ENCODE measurements around the gene EPB41L4A. TPM values are rescaled to one million over a fixed set of nuclear protein-coding genes. Genes with fewer than 3 reads are reported as not detected.
A peak's percentile ranks its signal among the peaks of the same experiment; 100 is the strongest.

EPB41L4A gene
- polyA plus RNA-seq, 1 donor from 2014 or later: 7.4 TPM

DNA sequence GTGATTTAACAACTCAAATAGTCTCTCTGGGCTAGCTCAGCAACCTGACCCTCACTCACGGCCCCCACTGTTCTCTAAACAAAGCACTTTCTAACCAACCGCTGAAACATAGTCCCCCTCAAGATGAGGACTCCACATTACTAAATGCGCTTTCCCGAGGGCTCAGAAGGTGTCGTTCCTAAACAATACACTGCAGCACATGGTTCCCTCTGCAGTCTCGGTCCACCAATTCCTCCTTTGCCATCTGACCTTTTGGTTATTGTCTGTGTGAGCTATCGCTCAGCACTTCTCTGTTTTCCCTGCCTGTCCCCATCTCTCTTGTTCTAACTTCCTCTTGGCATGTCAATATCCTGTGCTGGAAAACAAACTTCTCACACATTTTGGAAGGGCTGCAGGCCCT lies 7.2 kb downstream of the EPB41L4A start:
- no peak overlapping the region for H3K4me2 ChIP-seq (ENCODE audit: low read length)
- H3K36me3 ChIP-seq (ENCODE audit: insufficient read depth, low read length): no peaks in the 10 kb centered on the region
- H3K9me2 ChIP-seq (ENCODE audit: insufficient read depth, low read length): no peaks in the 10 kb centered on the region
- no peak overlapping the region for H3K4me3 ChIP-seq (ENCODE audit: low read length)
- H4K20me1 ChIP-seq (ENCODE audit: insufficient read depth): no peaks in the 10 kb centered on the region
- TF ChIP-seq, protein P1, sequence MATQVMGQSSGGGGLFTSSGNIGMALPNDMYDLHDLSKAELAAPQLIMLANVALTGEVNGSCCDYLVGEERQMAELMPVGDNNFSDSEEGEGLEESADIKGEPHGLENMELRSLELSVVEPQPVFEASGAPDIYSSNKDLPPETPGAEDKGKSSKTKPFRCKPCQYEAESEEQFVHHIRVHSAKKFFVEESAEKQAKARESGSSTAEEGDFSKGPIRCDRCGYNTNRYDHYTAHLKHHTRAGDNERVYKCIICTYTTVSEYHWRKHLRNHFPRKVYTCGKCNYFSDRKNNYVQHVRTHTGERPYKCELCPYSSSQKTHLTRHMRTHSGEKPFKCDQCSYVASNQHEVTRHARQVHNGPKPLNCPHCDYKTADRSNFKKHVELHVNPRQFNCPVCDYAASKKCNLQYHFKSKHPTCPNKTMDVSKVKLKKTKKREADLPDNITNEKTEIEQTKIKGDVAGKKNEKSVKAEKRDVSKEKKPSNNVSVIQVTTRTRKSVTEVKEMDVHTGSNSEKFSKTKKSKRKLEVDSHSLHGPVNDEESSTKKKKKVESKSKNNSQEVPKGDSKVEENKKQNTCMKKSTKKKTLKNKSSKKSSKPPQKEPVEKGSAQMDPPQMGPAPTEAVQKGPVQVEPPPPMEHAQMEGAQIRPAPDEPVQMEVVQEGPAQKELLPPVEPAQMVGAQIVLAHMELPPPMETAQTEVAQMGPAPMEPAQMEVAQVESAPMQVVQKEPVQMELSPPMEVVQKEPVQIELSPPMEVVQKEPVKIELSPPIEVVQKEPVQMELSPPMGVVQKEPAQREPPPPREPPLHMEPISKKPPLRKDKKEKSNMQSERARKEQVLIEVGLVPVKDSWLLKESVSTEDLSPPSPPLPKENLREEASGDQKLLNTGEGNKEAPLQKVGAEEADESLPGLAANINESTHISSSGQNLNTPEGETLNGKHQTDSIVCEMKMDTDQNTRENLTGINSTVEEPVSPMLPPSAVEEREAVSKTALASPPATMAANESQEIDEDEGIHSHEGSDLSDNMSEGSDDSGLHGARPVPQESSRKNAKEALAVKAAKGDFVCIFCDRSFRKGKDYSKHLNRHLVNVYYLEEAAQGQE (IDR thresholded peaks at IDR 0.05; ENCODE audit: borderline replicate concordance): no peak
- no peak for TF ChIP-seq TAF1 (IDR thresholded peaks at IDR 0.05; ENCODE audit: low read depth)
- TF ChIP-seq MXI1 (conservative IDR thresholded peaks at IDR 0.05; ENCODE audit: poor library complexity, severe bottlenecking): no peak
- no peak for TF ChIP-seq POLR2AphosphoS5 (IDR thresholded peaks at IDR 0.05)
- TF ChIP-seq EZH2 (IDR thresholded peaks at IDR 0.05; ENCODE audit: borderline replicate concordance, insufficient read depth, low read length, poor library complexity, severe bottlenecking): no peak
- no peak for TF ChIP-seq EP300 (conservative IDR thresholded peaks at IDR 0.05; ENCODE audit: poor library complexity, severe bottlenecking)
- TF ChIP-seq RAD21 (conservative IDR thresholded peaks at IDR 0.05): no peak
- no peak for TF ChIP-seq SMC3 (conservative IDR thresholded peaks at IDR 0.05; ENCODE audit: poor library complexity)
- TF ChIP-seq, protein P2, sequence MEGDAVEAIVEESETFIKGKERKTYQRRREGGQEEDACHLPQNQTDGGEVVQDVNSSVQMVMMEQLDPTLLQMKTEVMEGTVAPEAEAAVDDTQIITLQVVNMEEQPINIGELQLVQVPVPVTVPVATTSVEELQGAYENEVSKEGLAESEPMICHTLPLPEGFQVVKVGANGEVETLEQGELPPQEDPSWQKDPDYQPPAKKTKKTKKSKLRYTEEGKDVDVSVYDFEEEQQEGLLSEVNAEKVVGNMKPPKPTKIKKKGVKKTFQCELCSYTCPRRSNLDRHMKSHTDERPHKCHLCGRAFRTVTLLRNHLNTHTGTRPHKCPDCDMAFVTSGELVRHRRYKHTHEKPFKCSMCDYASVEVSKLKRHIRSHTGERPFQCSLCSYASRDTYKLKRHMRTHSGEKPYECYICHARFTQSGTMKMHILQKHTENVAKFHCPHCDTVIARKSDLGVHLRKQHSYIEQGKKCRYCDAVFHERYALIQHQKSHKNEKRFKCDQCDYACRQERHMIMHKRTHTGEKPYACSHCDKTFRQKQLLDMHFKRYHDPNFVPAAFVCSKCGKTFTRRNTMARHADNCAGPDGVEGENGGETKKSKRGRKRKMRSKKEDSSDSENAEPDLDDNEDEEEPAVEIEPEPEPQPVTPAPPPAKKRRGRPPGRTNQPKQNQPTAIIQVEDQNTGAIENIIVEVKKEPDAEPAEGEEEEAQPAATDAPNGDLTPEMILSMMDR (IDR thresholded peaks at IDR 0.05; ENCODE audit: poor library complexity, severe bottlenecking): no peak
- H3F3A ChIP-seq (ENCODE audit: insufficient read depth, low read length, poor library complexity, severe bottlenecking): no peaks in the 10 kb centered on the region
- no peaks in the 10 kb centered on the region for H3K27me3 ChIP-seq (ENCODE audit: insufficient read depth, low read depth, low read length)
- H3K9me3 ChIP-seq (ENCODE audit: low read length): no peaks in the 10 kb centered on the region
- no peak overlapping the region for H2AFZ ChIP-seq (ENCODE audit: low read depth, low read length)
- no peak overlapping the region for H3K27ac ChIP-seq (ENCODE audit: low read length)
- peaks cover 8% of the 10 kb centered on the region for H3K79me2 ChIP-seq (replicated peaks; ENCODE audit: insufficient read depth, low read length)
- no peak overlapping the region for H3K9ac ChIP-seq (ENCODE audit: low read length)

DNA sequence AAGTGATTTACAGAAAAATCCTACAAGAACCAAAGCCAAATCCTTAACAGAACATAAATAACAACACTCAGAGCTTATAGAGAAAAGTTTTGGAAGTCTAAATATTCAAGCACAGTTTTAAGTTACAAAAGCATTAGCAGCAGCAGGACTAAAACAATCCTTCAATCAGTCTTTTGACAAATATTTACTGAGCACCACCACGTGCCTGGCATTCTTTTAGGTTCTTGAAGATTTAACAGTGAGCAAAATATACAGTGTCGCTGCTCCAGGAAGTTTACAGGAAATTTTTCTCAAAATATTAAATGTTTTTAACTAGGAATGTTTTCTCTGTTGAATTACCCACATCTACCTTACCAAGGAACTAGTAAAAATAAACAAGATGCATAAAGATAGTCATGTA lies 11.4 kb downstream of the EPB41L4A start:
- Histone ChIP-seq H2AFZ (ENCODE audit: low read depth, low read length) (no peak overlapping the region), H3K9me3 (ENCODE audit: low read length) (no peaks in the 10 kb centered on the region), H3K4me3 (ENCODE audit: low read length) (no peak overlapping the region), H3K79me2 (replicated peaks; ENCODE audit: insufficient read depth, low read length) (no peaks in the 10 kb centered on the region), H3F3A (ENCODE audit: insufficient read depth, low read length, poor library complexity, severe bottlenecking) (no peaks in the 10 kb centered on the region), H3K27ac (ENCODE audit: low read length) (peak overlapping the region; percentile 18), H3K9ac (ENCODE audit: low read length) (no peak overlapping the region), H3K36me3 (ENCODE audit: insufficient read depth, low read length) (no peaks in the 10 kb centered on the region), H4K20me1 (ENCODE audit: insufficient read depth) (no peaks in the 10 kb centered on the region), H3K27me3 (ENCODE audit: insufficient read depth, low read depth, low read length) (no peaks in the 10 kb centered on the region), H3K9me2 (ENCODE audit: insufficient read depth, low read length) (no peaks in the 10 kb centered on the region), H3K4me2 (ENCODE audit: low read length) (peak overlapping the region; percentile 13)
- TF ChIP-seq TAF1 (IDR thresholded peaks at IDR 0.05; ENCODE audit: low read depth): no peak
- no peak for TF ChIP-seq POLR2AphosphoS5 (IDR thresholded peaks at IDR 0.05)
- TF ChIP-seq, protein P2 (IDR thresholded peaks at IDR 0.05; ENCODE audit: poor library complexity, severe bottlenecking): no peak
- TF ChIP-seq MXI1 (conservative IDR thresholded peaks at IDR 0.05; ENCODE audit: poor library complexity, severe bottlenecking): no peak
- TF ChIP-seq EZH2 (IDR thresholded peaks at IDR 0.05; ENCODE audit: borderline replicate concordance, insufficient read depth, low read length, poor library complexity, severe bottlenecking): no peak
- TF ChIP-seq, protein P1 (IDR thresholded peaks at IDR 0.05; ENCODE audit: borderline replicate concordance): no peak
- no peak for TF ChIP-seq RAD21 (conservative IDR thresholded peaks at IDR 0.05)
- no peak for TF ChIP-seq EP300 (conservative IDR thresholded peaks at IDR 0.05; ENCODE audit: poor library complexity, severe bottlenecking)
- TF ChIP-seq SMC3 (conservative IDR thresholded peaks at IDR 0.05; ENCODE audit: poor library complexity): no peak

All from neural cell (in vitro differentiated cells).